ENCODE measurements around the gene TLR9.

Gene TLR9

GRCh38 chr3:52236424-52236886 lies 11.0 kb upstream of the TLR9 start:
- no peak overlapping the region for H3K4me3 ChIP-seq (ENCODE audit: low read depth, low read length)
- DNase-seq (ENCODE audit: low read depth), result no peak
- peak; percentile 5 for TF ChIP-seq CTCF (IDR thresholded peaks at IDR 0.05; ENCODE audit: insufficient read depth, low read depth, low read length, missing control alignments)

GRCh38 chr3:52234516-52235447 lies 9.3 kb upstream of the TLR9 start:
- H3K4me3 ChIP-seq (ENCODE audit: low read depth, low read length), result no peak overlapping the region
- TF ChIP-seq CTCF (IDR thresholded peaks at IDR 0.05; ENCODE audit: insufficient read depth, low read depth, low read length, missing control alignments), result no peak
- DNase-seq (ENCODE audit: low read depth), result no peak

GRCh38 chr3:52233968-52234367 lies 8.5 kb upstream of the TLR9 start:
- DNase-seq (ENCODE audit: low read depth), result no peak
- no peak for TF ChIP-seq CTCF (IDR thresholded peaks at IDR 0.05; ENCODE audit: insufficient read depth, low read depth, low read length, missing control alignments)
- no peak overlapping the region for H3K4me3 ChIP-seq (ENCODE audit: low read depth, low read length)

- no peak for DNase-seq (ENCODE audit: low read depth)
- TF ChIP-seq CTCF (IDR thresholded peaks at IDR 0.05; ENCODE audit: insufficient read depth, low read depth, low read length, missing control alignments), result no peak
- no peak overlapping the region for H3K4me3 ChIP-seq (ENCODE audit: low read depth, low read length)
Observed at GRCh38 chr3:52233108-52233591, 7.7 kb upstream of the TLR9 start.

GRCh38 chr3:52232279-52233107 lies 7.0 kb upstream of the TLR9 start:
- no peak overlapping the region for H3K4me3 ChIP-seq (ENCODE audit: low read depth, low read length)
- DNase-seq (ENCODE audit: low read depth), result no peak
- TF ChIP-seq CTCF (IDR thresholded peaks at IDR 0.05; ENCODE audit: insufficient read depth, low read depth, low read length, missing control alignments), result no peak

GRCh38 chr3:52231502-52232278 lies 6.2 kb upstream of the TLR9 start:
- peak; percentile 83 for DNase-seq (ENCODE audit: low read depth)
- peak; percentile 98 for TF ChIP-seq CTCF (IDR thresholded peaks at IDR 0.05; ENCODE audit: insufficient read depth, low read depth, low read length, missing control alignments)
- H3K4me3 ChIP-seq (ENCODE audit: low read depth, low read length), result no peak overlapping the region
